Tibial nerve (tissue), 4 donors: ENCODE results near the gene PDHB. TPM values are rescaled to one million over a fixed set of nuclear protein-coding genes. Genes with fewer than 3 reads are reported as not detected.
A peak's percentile ranks its signal among the peaks of the same experiment; 100 is the strongest.

ENCODE experiments used
- DNase-seq, 2 donors: peaks; one replicate each; pipeline ENCODE4 v3.0.0-alpha.2; 2019; ENCODE audit warnings: low spot score in 2 of 2
- H3K27ac ChIP-seq, 4 donors: fragments of 200-600 bp; sonication (generic) in 3 of 4; one replicate each; pipeline ENCODE4 v1.5.1; 2017 to 2019; ENCODE audit warnings: mild to moderate bottlenecking in 1 of 4
- H3K27me3 ChIP-seq, 2 donors: fragments of 200-600 bp; sonication (generic) in 1 of 2; one replicate each; pipeline versions ENCODE4 v1.5.1 to v1.6.0; 2017 to 2019
- H3K36me3 ChIP-seq, 3 donors: fragments of 200-600 bp; sonication (generic); one replicate each; pipeline ENCODE4 v1.5.1; 2018 to 2019
- H3K4me1 ChIP-seq, 4 donors: fragments of 200-600 bp; sonication (generic) in 3 of 4; one replicate each; pipeline ENCODE4 v1.5.1; 2017 to 2019
- H3K4me3 ChIP-seq, 4 donors: fragments of 200-600 bp; sonication (generic) in 3 of 4; one replicate each; pipeline ENCODE4 v1.5.1; 2017 to 2019; ENCODE audit warnings: mild to moderate bottlenecking in 1 of 4, moderate library complexity in 1 of 4
- H3K9me3 ChIP-seq, 4 donors: fragments of 200-600 bp; sonication (generic) in 3 of 4; one replicate each; pipeline ENCODE4 v1.5.1; 2017 to 2019
- CTCF ChIP-seq, 5 experiments: fragments of 200-600 bp in 3 of 5; fragments of 450-650 bp in 2 of 5; sonication (generic) in 3 of 5; IDR thresholded peaks; one replicate each; pipeline ENCODE4 v1.5.1; 2016 to 2019; ENCODE audit warnings: antibody characterized with exemption in 5 of 5, mild to moderate bottlenecking in 3 of 5, moderate library complexity in 2 of 5
- EP300 ChIP-seq, 2 donors: sonication (generic); formaldehyde crosslinking; IDR thresholded peaks; one replicate each; pipeline ENCODE4 v1.6.1; 2017; ENCODE audit warnings: antibody characterized with exemption in 2 of 2, mild to moderate bottlenecking in 1 of 2
- POLR2A ChIP-seq, 2 donors: fragments of 450-650 bp; IDR thresholded peaks; one replicate each; pipeline ENCODE4 v1.6.1; 2017; ENCODE audit warnings: antibody characterized with exemption in 2 of 2, mild to moderate bottlenecking in 2 of 2, moderate library complexity in 2 of 2
- WGBS, 2 donors: methylation state at CpG; one replicate each; pipeline ENCODE4 v1.1.5; 2018; 5-methylcytosine and 5-hydroxymethylcytosine counted together
- total RNA-seq, 4 donors: library from RNA; depleted of rRNA; stranded (reverse); fragments of >200 nt; gene quantifications; one replicate each; pipeline ENCODE4 v1.1.0, GENCODE V29; 2016

Gene PDHB
- total RNA-seq = 10 to 100 TPM; 49.8 to 66.7 (median 55.6) TPM

DNA sequence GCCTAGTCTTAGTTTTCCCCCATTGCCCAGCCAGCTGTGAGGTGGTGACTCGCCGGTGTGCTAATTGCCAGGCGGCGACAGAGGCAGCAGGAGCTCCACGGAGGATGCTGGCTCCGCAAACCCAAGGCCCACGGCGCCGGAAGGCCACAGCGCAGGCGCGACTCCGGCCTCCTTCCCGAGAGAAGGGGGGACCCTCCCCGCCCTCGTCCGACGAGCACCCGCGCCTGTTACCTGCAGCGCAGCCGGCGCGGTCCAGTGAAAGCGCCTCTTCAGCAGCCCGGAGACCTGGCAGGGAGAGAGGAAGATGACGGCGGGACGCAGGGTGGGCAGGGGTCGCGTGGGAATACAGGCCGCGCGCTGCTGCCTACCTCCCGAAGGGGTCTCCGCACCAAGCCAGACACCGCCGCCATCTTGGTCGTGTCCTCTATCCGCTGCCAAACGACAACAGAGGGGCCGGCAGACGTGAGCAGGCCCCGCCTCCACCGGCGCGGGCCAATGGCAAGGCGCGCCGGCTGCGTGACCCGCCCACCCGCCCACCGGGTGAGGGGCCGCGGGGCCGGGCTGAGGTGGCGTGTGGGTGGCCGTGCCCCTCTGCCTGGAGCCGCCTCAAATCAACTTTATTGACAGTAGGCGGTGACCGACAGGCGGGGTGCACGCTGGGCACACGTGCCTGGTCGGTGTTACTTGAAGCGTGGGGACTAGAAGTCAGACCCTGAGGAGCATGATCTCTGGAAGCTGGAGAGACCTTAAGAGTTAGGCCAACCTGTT lies at the start of gene PDHB:
TSS of gene PDHB (minus strand) at position 433 of the 768 bp plus-strand sequence. CDS start at position 410, 23 bp downstream.
- Histone ChIP-seq H3K4me1 (peaks cover 0 to 42% (median 25%) of the 10 kb centered on the region in 4 donors), H3K9me3 (no peaks in the 10 kb centered on the region), H3K36me3 (peaks cover 0 to 34% (median 6%) of the 10 kb centered on the region in 3 donors), H3K27ac (peak within 1 kb of the TSS; percentile 88 to 98 (median 92)), H3K27me3 (no peaks in the 10 kb centered on the region), H3K4me3 (peak within 1 kb of the TSS; percentile 53 to 90 (median 68))
- 1% methylated on average over 33 to 66 of the region's 67 CpGs for WGBS, 2 donors
- DNase-seq = peak; percentile 76 to 78
- TF ChIP-seq POLR2A (IDR thresholded peaks at IDR 0.05) (peak; percentile 42 to 81), EP300 (IDR thresholded peaks at IDR 0.05) (peak in 1 of 2 donors; percentile 96), CTCF (IDR thresholded peaks at IDR 0.05) (peak in 1 of 5 experiments; percentile 29)

DNA sequence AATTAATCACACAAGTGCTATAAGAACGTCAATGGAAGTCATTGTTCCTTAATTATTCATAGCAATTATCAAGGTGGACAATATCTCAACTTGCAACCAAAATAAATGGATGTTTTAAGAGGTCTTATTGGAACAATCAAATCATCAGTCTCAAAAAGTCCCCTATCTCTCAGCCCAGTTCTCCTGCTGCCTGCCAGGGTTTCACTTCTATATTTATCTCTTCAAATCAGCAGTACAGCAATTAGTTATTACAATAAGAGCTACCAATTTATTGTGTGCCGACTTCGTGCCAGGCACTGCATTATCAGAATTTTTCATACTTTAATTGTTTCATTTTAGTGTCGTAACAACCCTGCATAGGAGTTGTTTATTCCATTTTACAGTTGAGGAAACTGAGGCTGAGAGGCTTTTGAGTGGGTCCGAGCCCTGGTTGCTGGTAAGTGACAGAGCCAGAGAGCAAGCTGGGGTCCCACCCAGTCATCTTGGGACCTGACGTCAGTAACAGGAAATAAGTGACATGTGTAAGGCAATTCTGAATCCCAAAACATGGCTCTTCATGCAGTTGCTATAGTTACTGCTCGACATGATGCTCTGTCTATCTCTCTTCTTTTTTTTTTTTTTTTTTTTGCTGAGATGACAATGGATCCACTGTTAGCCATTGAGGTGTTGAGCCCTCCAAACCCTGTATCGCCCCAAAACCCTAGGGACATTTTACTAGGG lies 49.4 kb upstream of the PDHB start:
- 58 to 60% methylated on average over 8 of the region's 8 CpGs for WGBS, 2 donors
- Histone ChIP-seq H3K9me3 (peaks cover 0 to 5% (median 0%) of the 10 kb centered on the region in 4 donors), H3K27me3 (no peaks in the 10 kb centered on the region), H3K36me3 (no peaks in the 10 kb centered on the region), H3K4me1 (peaks cover 0 to 12% (median 0%) of the 10 kb centered on the region in 4 donors), H3K27ac (no peak overlapping the region), H3K4me3 (no peak overlapping the region)
- DNase-seq = no peak
- TF ChIP-seq POLR2A (IDR thresholded peaks at IDR 0.05) (no peak), EP300 (IDR thresholded peaks at IDR 0.05) (no peak), CTCF (IDR thresholded peaks at IDR 0.05) (no peak)

DNA sequence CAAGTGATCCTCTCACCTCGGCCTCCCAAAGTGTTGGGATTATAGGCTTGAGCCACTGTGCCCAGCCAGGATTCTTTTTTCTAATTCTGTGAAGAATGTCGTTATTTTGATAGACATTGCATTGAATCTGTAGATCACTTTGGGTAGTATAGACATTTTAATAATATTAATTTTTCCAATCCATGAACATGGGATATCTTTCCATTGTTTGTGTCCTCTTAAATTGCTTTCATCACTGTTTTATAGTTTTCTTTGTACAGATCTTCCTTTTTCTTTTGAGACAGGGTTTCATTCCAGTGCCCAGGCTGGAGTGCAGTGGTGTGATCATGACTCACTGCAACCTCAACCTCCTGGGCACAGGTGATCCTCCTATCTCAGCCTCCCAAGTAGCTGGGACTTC lies 46.7 kb upstream of the PDHB start:
- no peak overlapping the region for H3K4me3 ChIP-seq

GRCh38 chr3:58478781-58479180 lies 45.1 kb upstream of the PDHB start:
- H3K27me3 ChIP-seq = no peaks in the 10 kb centered on the region
- peaks cover 0 to 5% (median 0%) of the 10 kb centered on the region in 4 donors for H3K9me3 ChIP-seq
- TF ChIP-seq EP300 (IDR thresholded peaks at IDR 0.05) = no peak
- no peak for TF ChIP-seq POLR2A (IDR thresholded peaks at IDR 0.05)
- TF ChIP-seq CTCF (IDR thresholded peaks at IDR 0.05) = no peak
- H3K36me3 ChIP-seq = no peaks in the 10 kb centered on the region
- H3K27ac ChIP-seq = no peak overlapping the region
- 79 to 92% methylated on average over 2 of the region's 2 CpGs for WGBS, 2 donors
- H3K4me3 ChIP-seq = no peak overlapping the region
- no peak for DNase-seq
- peaks cover 0 to 4% (median 0%) of the 10 kb centered on the region in 4 donors for H3K4me1 ChIP-seq

More for the DNA sequence above, 46.7 kb upstream of the PDHB start:
- Histone ChIP-seq H3K36me3 (no peaks in the 10 kb centered on the region), H3K4me1 (peaks cover 0 to 4% (median under 1%) of the 10 kb centered on the region in 4 donors), H3K9me3 (peaks cover 0 to 5% (median 0%) of the 10 kb centered on the region in 4 donors), H3K27ac (no peak overlapping the region), H3K27me3 (no peaks in the 10 kb centered on the region)
- WGBS, 2 donors = 88 to 90% methylated on average over 2 of the region's 2 CpGs
- TF ChIP-seq CTCF (IDR thresholded peaks at IDR 0.05) (no peak), POLR2A (IDR thresholded peaks at IDR 0.05) (no peak), EP300 (IDR thresholded peaks at IDR 0.05) (no peak)
- no peak for DNase-seq
